ENCODE data around the gene PHLDB1.

GRCh38 chr11:118618991-118619375 lies 11.6 kb downstream of the PHLDB1 start:
- peak in 1 of 3 donors; percentile 12 for TF ChIP-seq POLR2AphosphoS5 (IDR thresholded peaks at IDR 0.05)
- TF ChIP-seq CTCF (IDR thresholded peaks at IDR 0.05) = no peak

Measured in breast epithelium (tissue), 3 donors.